HG03442 (cell line): ENCODE measurements around the gene PUDP.
A peak's percentile ranks its signal among the peaks of the same experiment; 100 is the strongest.
"Not testable (repeated sequence)": the region's sequence is repeated elsewhere in the genome, so short reads cannot be mapped to it uniquely, and the experiment has no call there.

Experiments
- ATAC-seq: cut with Tn5 transposase; IDR thresholded peaks from one replicate; pipeline ENCODE4 v1.9.1; 2021; ENCODE audit warnings: mild to moderate bottlenecking, moderate library complexity; ENCODE audit not compliant: unreplicated experiment

Gene PUDP

DNA sequence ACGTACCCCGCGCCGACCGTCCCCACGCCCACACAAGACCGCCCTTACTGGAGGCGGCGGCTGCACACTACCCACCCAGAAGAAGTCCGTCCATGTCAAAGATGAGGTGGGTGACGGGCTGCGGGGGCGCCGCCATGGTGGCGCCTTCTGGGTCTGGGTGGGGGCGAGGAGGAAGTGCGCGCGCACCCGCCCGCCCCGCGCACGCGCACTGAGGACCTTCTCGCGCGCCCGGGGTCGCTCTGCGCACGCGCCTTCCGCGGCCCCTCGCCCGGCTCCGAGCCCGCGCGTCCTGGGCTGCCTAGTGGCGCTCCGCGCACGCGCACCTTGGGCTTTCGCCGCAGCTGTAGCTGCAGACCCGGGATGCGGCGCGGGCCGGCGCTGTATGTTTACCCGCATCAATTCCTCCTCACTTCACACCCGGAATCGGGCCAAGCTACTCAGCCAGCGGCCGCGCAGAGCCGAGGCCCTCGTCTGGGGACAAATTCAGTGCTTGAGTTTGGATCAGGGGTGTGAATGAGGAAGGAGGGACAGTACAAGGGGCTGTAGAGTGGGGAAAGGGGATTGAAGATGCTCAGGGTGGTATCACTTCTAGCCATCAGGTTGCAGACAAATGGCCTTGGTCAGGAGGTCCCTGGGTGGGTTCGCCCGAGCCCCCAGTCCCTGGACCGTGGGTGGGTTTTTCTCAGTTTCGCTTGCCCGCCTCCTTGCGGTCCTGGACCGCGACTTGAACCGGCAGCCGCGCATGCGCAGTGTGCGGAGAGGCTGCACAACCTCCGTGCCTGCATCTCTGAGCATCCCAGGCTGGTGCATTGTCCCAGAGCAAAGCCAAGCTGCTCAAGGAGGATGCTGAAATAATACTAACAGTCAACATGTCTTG, at the start of gene PUDP:
TSS of gene PUDP (minus strand) at position 176 of the 877 bp plus-strand sequence. CDS start at position 136, 40 bp downstream.
- peak; percentile 76 for ATAC-seq

DNA sequence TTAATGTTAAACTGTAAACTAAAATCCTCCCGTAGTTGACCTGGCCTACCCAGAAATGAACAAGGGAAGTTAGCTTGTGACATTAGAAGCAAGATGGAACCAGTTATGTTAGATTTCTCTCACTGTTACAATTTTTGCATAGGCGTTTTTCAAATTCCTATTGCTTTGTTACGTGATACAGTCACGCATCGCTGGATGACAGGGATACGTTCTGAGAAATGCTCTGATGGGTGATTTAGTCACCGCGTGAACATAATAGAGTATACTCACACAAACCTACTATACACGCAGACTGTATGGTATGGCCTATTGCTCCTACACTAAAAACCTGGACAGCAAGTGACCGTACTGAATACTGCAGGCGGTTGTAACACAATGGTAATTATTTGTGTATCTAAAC, 46.7 kb upstream of the PUDP start:
- ATAC-seq: no peak

DNA sequence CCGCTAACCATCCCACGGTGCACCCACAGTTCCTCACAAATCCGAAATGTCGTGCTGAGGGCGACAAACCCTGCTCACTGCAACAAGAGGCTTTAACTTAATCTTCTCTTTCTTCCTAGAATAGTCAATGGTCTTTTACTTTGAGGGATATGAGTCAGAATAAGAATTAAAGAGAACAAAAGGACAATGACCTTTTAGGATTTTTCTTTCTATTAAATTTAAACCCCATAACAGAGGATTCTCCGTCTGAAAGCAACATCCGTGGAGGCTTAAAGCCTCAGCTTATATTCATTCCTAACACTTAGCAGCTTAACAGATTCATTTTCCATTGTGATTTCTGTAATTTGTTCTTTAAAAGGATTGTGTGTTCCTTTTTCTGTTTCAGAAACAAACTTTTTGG, 44.9 kb upstream of the PUDP start:
- ATAC-seq: no peak

DNA sequence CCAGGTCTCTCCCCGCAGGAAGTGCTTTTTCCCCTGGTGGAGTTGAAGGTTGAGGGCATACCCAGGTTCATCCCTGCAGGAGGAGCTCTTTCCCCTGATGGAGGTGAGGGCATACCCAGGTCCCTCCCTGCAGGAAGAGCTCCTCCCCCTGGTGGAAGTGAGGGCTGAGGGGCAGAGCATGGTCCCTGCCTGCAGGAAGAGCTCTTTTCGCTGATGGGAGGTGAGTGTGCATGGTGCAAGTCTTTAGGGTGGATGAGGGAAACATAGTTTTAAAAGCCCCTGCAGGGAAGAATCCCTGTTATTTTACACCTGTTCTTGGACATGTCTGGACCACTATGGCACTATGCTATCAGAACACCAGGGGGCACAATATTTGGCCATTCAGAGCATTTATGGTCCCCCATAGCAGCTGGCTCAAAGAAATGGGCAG, 43.7 kb upstream of the PUDP start:
- ATAC-seq: no peak

DNA sequence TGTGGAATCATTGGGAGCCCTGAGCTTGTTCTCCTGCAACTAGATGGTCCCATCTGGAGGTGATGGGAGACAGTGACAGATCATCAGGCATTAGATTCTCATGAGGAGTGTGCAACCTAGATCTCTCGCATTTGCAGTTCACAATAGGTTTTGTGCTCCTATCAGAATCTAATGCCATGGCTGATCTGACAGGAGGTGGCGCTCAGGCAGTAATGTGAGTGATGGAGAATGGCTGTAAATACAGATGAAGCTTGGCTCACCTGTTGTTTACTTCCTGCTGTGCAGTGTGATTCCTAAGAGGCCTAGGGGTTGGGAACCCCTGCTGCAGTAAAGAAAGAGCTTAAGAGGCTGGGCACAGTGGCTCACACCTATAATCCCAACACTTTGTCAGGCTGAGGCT, 42.2 kb upstream of the PUDP start:
- no peak for ATAC-seq

DNA sequence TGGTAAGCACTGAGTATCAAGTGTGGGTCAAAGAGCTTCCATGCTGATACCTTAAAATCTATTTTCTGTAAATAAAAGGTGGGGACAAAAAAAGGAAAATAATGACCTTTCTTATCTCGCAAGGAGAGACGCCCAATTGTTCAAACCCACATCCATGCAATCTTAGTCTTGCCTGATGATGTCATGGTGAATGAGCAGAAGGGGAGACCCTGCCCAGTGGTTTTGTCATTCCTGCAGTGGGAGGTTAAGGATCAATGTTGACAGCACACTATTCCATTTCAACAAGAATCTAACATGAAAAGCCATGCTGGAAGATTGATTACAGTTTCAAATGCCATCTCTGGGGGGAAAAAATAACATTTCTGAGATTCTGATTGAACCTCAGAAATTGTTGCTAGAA, 40.7 kb upstream of the PUDP start:
- no peak for ATAC-seq

DNA sequence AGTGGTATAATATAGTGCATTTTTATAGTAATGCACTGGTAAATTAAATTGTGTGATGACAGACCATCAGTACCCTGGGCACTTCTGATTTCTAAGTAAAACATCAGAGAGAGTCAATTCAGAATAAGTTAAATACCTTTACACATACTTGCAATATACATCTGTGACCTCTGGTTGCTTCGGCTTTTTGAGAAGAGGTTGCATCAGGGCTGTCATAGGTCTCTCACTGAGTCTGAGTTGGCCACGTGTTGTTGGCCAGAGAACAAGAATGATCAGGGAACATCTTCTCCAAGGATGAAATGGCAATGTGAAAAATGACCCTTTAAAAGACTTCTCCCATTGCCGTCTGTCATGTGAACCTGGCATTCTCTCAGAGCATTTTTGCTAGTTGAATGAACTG, 36.9 kb upstream of the PUDP start:
- ATAC-seq: no peak

DNA sequence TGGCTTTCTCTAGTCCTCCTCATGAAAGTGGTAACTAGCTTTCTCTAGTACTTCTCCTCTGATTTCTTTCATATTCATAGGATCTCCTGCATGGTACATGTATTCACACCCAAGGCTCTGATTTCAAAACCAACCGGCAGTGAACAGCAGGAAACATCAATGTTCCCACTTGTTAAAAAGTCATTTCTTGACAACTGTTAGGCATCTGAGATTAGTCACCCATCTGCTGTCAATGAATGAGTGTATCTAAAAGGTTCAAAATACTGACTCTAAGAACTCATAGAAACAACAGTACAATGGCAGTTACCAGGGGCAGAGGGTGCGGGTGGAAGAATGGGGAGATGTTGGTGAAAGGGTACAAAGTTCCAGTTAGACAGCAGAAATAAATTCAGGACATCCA, 31.5 kb upstream of the PUDP start:
- no peak for ATAC-seq

DNA sequence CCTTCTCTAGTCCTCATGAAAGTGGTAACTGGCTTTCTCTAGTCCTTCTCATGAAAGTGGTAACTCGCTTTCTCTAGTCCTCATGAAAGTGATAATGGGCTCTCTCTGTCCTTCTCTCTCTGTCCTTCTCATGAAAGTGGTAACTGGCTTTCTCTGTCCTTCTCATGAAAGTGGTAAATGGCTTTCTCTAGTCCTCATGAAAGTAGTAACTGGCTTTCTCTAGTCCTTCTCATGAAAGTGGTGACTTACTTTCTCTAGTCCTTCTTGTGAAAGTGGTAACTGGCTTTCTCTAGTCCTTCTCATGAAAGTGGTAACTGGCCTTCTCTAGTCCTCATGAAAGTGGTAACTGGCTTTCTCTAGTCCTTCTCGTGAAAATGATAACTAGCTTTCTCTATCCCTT, 30.9 kb upstream of the PUDP start:
- not testable (repeated sequence) for ATAC-seq

DNA sequence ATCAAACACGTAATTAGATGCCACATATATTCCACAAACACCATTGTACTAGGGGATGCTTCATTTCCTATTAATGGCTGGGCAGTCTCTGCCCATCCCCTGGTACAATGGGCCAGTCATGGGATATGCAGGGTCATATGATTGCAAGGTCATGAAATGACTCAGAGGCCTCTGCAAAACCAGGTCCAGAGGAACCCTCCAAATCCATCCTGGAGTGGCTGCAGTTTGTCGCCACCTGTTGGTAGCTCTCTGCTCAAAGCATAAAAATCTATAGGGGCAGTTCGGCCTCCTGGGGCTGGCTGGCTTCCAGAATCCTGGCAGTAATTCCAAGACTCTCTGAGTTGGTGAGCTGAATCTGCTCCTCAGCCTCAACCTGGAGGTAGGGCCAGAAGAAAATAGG, 22.9 kb upstream of the PUDP start:
- ATAC-seq: no peak

DNA sequence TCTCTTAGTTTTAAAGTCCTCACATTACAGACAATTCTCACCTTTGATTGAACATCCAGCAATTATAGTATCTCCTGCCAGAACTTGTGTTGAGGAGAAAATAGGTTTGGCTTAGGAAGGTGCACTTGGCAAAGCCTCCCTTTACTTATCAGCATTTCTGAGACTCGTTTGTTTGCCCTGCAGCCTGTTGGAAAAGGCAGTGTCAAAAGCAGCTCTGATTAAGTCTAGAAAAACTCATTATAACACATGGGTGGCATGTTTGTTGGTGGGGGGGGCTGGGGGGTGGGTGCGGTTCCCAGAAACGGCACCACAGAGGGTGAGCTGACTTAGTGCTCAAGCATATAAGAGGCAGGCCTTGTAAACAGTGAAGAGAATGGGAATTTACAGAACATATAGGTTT, 21.7 kb upstream of the PUDP start:
- ATAC-seq: no peak

DNA sequence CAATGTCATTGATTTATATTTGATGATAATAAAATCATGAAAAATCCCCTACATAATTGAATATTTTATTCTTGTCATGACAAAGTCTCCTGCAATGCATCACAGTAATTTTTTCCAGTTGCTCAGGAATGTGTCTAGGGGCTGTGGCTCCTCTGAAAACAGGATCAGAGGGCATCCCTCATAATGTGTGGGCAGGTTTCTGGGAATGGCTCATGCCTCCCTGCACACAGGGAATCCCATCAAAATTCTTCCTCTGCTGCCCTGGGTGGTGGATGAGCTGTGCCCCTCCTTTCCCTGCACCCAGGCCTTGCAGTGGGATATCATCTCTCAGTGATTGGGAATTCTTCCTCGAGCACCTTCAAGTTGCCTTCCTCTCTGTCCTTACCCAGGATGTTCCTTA, 20.4 kb upstream of the PUDP start:
- no peak for ATAC-seq

DNA sequence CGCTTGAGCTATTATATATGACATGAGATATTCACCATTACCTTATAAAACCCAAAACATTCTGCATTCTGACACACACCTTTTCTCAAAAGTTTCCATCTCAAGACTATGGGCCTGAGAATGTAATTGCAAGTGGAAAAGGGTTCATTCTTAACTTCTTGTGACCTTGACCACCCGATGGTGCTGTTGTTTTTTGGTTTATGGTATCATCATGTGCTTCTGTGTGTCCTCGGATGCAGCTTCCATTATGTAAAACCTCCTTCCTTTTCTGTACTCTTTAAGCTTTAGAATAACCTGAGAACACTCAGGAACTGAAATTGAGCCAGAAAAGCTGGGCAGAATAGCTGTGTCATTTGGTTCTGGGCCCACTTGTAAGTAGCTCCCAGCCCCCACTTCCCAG, 16.2 kb upstream of the PUDP start:
- no peak for ATAC-seq

DNA sequence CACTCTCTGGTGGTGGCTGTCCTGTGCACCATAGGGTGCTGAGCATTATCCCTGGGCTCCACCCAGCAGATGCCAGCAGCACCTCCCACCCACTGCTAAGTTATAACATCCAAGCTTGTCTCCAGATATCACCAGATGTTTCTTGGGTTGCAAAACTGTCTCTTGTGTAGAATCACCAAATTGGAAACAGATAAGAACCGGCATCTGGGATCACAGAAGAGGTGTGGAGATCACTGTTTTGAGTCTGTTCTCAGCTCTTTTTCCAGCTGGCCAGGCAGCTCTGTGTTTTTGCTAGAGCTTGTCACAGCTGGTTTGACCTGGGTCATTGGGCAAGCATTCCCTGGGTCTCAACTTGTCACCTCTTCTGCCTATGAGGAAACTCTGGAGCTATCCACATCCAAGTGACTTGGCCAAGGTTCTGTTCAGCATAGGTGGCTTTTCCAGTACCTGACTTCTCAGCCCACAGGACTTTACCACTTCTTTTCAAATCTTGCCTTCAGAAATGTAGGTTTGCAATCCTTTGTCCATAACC, 15.3 kb upstream of the PUDP start:
- no peak for ATAC-seq

DNA sequence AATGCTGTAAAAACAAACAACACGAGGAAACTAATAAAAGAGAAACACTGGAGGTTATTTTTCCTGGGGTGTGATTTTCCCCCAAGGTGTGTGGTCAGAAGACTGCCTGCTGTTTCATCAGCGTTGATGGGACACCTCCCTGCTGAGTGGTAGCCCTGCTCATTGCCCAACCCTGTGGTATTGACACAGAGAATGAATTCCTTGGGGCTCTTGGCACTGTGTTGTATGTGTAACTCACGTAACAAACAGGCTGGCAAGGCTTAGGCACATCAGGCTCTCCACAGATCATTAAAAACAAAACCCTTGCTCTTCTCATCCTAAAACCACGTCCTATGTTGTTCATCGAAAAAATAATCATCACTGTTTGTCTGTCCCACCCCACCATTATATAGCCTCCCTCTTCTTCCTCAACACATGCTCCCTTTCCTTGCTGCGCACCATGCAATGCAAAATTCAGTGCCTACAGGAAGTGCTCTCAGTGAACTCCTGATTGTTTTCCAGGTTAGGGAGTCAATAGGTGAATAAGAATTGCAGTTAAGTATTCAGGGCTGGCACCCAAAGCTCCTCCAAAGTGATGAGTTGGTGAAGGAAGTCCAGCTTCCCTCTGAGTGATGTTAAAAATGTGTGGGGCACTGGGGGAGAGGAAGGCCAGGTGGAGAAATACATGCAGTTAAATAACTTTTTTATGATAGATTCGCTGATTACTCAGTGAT, 11.4 kb upstream of the PUDP start:
- no peak for ATAC-seq

DNA sequence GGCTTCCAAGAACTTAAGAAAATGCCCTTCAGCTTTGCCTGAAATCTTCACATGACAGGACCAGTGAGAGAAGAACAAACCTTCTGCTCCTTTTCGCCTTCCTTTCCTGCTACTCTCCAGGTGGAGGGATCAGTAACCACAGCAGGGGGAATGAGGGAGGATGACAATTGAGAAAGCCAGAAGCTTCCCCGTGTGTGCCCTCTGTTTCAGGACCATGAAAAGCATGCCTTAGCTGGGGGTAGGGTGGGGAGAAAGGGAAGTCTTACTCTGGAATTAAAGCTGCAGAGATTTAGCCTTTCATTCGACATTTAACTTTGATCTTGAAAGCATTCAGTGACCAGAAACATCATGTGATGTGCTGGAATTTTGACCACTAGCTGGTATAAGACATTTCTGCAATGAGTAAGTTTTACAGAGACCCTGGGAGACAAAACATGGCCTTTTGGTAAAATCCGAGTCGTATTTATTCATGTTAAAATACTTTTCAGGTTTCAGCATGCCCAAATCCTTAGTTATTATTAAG, 10.6 kb upstream of the PUDP start:
- no peak for ATAC-seq

DNA sequence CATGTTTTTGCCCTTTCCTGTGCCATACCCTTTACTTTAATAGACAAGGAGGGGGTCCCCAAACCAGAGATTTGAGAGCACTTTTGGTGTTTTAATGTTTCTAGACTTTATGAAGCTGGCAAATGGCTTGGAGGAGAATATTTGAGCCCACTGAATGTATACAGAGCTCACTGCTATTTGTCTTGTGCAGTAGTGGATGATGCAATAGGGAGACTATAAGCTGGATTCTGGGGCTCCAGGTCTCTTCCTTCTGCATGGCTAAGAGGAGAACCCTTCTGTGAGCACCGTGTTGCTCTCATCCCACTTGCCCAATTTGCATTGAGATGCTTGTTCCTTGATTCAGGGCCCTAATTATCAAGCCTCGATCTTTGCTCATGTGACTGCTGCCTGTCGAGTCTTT, 8.9 kb upstream of the PUDP start:
- ATAC-seq: no peak

DNA sequence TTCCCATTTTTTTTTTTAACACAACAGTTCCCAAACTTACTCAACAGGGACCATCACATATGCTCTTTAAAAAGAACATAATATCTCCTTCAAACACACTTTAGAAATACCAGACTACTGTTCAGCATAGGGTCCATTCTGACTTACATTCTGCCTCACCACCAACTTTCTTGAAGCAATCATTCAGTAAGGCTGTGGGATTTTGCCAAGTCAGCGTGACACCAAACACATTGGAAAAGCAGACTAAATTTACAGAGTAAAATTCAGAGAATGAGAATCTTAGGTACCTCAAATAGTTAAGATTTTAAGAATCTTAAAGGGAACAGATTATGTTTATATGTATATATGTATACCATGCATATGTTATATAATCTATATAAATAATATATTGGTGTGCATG, 7.2 kb upstream of the PUDP start:
- no peak for ATAC-seq

DNA sequence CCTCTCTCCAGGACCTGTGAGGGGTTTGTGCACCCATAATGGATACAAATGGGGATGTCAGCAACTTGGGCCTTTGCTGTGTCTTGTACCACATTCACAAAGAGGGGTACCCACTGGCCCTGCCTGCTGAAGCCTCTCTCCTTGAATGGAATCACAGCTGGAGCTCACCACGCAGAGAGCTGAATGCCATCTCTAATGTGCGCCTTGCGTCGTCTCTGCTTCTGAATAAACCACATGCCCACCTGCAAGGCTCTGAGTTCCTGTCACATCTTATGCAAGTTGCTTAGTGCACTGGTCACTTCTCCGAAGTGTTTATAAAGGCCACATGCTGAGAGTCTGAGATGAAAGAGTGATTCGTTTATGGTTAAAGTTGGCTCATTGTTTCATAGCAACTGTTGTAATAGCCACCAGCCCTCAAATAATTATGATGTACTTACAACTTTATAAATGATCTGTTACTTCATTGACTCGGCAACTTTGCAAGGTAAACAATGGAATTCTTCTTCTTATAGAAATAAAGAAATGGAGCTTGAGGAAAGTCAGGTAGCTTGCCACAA, 6.2 kb upstream of the PUDP start:
- ATAC-seq: no peak

DNA sequence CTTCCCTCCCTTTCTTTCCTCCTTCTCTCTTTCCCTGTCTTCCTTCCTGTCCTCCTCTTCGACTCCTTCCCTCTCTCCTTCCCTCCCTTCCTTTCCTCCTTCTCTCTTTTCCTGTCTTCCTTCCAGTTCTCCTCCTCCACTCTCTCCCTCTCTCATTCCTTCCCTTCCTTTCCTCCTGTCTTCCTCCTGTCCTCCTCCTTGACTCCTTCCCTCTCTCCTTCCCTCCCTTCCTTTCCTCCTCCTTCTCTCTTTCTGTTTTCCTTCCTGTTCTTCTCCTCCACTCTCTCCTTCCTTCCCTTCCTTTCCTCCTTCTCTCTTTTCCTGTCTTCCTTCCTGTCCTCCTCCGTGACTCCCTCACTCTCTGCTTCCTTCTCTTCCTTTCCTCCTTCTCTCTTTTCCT, 5.3 kb upstream of the PUDP start:
- ATAC-seq: no peak

DNA sequence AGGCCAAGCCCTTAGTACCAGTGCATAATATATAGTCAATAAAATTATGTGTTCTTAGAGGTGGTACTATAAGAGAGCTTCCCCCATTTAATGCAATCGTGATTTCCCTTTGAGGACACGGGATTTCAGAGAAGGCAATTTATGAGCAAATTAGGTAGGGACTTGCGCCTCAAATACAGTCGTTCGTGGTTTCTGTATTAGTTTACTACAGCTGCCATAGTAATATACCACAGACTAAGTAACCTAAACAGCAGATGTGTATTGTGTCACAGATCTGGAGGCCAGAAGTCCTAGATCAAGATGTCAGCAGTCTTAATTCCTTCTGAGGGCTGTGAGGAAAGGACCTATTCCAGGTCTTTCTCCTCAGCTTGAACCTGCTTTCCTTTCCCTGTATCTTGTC, 1.5 kb upstream of the PUDP start:
- no peak for ATAC-seq
